GM10248 (cell line): ENCODE data around the gene CTSE.

Experiments
- CTCF ChIA-PET: fragments of 300-600 bp; sonication (Branson Sonifier 250); formaldehyde crosslinking; extraction: SDS; loops from one replicate; lab custom pipeline; 2021; ENCODE audit warnings: antibody characterized with exemption; lab: Yijun Ruan, JAX
- POLR2A ChIA-PET: fragments of 350-650 bp; sonication (Branson Sonifier 250); formaldehyde crosslinking; extraction: SDS; loops from one replicate; lab custom pipeline; 2020; ENCODE audit warnings: antibody characterized with exemption; lab: Yijun Ruan, JAX
- DNase-seq: peaks from one replicate; pipeline ENCODE4 v3.0.0; 2012; ENCODE audit errors: extremely low spot score
- TF ChIP-seq, protein P1 (sequence below): IDR thresholded peaks from 2 replicates; pipeline ENCODE4 v1.5.1; 2012; ENCODE audit warnings: mild to moderate bottlenecking, low read depth; ENCODE audit errors: extremely low read depth, missing control alignments, control extremely low read depth

CTSE gene

DNA sequence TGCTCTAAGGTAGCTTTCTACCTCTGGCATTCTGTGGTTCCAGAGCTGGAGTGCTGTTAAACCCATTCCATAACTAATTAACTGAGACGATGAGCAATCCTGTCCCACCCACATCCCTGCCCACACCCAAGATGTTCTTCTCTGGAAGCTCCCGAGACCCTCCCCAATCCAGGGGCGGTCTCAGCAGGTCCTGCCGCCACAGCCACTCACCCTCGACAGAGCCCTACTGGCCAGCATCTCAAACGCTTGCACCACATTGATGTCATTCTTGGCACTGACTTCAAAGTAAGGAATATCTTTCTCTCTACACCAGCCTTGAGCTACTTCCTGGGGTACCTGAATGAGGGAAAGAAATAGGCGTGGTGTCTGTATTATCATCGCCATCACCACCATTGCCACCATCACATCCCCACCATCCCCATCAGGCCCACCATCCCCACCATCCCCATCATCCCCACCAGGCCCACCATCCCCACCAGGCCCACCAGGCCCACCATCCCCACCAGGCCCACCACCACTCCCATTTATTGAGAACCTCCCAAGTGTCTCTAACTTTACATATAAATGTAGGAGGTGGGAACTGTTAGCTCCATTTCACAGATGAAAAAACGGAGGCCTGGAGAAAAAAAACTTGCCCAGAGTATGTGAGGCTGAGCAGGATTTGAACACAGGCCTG lies 38.2 kb downstream of the CTSE start:
- TF ChIP-seq, protein P1, sequence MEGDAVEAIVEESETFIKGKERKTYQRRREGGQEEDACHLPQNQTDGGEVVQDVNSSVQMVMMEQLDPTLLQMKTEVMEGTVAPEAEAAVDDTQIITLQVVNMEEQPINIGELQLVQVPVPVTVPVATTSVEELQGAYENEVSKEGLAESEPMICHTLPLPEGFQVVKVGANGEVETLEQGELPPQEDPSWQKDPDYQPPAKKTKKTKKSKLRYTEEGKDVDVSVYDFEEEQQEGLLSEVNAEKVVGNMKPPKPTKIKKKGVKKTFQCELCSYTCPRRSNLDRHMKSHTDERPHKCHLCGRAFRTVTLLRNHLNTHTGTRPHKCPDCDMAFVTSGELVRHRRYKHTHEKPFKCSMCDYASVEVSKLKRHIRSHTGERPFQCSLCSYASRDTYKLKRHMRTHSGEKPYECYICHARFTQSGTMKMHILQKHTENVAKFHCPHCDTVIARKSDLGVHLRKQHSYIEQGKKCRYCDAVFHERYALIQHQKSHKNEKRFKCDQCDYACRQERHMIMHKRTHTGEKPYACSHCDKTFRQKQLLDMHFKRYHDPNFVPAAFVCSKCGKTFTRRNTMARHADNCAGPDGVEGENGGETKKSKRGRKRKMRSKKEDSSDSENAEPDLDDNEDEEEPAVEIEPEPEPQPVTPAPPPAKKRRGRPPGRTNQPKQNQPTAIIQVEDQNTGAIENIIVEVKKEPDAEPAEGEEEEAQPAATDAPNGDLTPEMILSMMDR = no peak
- DNase-seq = no peak
- POLR2A ChIA-PET = no interaction called here
- CTCF ChIA-PET = interaction anchor here (0.8 to 13.6 kb wide), 12 partner anchors 8 to 353 kb away, joined by 3 to 323 read pairs (median 4); partner anchors contain the start of gene CTSE

DNA sequence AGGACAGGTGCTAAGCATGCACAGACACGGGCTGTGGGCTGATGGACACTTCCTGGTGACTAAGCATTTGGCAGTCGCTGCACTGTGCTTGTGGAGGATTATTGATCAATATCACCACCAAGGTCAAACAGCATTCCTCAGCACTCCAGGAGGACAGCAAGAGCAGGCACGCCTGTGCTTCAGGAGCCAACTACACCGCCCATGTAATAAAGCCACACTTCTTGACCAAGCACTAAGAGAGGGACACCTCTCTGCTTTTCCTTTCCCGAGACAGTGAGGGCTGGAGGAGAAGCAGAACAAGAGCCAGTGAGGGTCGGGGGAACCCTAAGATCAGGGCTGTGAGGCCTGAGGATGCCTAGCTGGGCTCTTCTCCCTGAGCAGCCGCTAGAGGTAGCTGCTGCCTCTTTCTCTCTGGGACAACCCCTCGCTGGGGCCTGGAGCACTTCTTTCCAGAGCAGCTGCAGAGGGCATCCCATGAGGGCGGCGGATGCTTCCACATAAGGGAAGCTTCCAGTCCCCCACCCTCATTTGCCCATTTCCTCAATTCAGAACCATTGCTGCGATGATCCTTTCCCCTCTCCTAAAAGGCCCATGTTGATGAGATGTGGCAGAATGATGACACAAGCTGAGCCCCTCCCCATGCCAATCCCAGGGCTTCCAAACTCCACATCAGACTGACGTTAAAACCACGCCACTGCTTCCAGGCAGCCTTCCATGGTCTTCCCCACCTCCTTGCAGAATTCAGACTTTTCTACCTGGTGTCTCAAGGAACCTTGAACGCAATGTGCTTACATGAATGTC lies 39.6 kb downstream of the CTSE start:
- DNase-seq = peak; percentile 71
- ChIA-PET POLR2A (no interaction called here), CTCF (interaction anchor here (0.6 to 13.6 kb wide), 22 partner anchors 8 to 325 kb away, joined by 3 to 323 read pairs (median 4); partner anchors contain the start of genes CTSE and RAB7B)
- TF ChIP-seq, protein P1 = peak; percentile 82

DNA sequence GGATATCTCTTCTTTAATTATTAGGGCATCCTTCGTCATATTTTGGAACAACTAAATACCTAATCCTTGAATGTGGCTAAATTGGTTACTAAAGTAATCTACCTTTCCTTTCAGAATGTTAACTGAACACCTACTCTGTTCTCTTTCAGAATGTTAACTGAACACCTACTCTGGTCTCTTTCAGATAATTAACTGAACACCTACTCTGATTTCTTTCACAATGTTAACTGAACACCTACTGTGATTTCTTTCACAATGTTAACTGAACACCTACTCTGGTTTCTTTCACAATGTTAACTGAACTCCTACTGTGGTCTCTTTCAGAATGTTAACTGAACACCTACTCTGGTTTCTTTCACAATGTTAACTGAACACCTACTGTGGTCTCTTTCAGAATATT lies 42.4 kb downstream of the CTSE start:
- ChIA-PET CTCF (interaction anchor here (4.9 to 13.6 kb wide), 4 partner anchors 11 to 123 kb away, joined by 53 to 323 read pairs (median 145); no protein-coding TSS in a partner anchor), POLR2A (interaction anchor here (0.6 kb wide), 1 partner anchor 193 kb away, joined by 5 read pairs; no protein-coding TSS in a partner anchor)
- DNase-seq = no peak
- TF ChIP-seq, protein P1 = no peak

DNA sequence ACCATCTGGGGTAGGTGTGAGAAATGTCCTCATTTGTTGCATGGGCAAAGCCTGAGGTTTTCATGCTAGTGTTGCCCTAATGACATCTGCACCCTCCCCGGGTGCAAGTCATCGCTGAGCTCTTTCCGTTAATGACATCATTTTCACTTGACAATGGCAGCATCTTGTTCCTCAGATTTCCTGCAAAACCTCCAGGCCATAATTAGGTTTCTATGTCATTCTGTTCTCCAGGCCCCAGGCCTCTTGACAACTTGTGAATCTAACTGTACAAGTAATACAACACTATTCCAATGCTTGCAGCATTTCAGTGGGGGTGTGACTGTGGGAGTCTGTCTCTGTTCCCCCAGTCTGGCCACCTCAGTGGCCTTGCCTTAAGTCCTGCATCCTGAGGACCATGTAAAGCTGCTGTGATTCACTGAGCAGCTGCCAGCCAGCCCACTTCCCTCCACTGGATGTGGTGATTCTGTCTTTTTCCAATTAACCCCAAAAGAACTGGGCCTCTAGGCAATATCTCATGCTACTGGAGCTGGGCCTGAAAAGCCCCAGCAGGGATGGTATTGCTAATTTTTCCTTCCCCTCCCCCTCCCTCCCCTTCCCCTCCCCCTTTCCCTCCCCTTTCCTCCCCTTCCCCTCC lies 43.3 kb downstream of the CTSE start:
- POLR2A ChIA-PET = interaction anchor here (0.6 kb wide), 1 partner anchor 192 kb away, joined by 5 read pairs; no protein-coding TSS in a partner anchor
- TF ChIP-seq, protein P1 = no peak
- DNase-seq = no peak
- CTCF ChIA-PET = interaction anchor here (1.3 to 13.6 kb wide), 8 partner anchors 12 to 389 kb away, joined by 4 to 323 read pairs (median 84); no protein-coding TSS in a partner anchor

DNA sequence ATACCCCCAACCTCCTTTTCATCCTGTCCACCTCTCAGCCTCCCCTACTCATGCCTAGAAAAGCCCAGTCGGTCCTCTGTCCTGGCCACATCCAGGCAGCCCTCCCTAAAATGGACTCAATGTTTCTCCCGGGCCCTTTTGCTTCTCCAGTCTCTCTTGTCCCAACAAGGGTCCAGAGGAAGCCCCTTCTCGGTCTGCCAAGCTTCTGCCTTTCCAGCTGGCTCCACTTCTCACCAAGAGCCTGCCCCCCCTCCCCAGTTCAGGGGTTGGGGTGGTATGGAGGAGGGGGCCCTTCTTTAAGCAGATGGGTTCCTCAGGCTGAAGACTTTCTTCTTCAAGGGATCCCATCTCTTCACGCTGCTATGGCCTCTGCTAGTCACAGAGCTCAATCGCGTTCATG lies 44.4 kb downstream of the CTSE start:
- ChIA-PET POLR2A (no interaction called here), CTCF (interaction anchor here (0.7 to 13.6 kb wide), 12 partner anchors 11 to 388 kb away, joined by 3 to 323 read pairs (median 47); no protein-coding TSS in a partner anchor)
- TF ChIP-seq, protein P1 = no peak
- DNase-seq = no peak

DNA sequence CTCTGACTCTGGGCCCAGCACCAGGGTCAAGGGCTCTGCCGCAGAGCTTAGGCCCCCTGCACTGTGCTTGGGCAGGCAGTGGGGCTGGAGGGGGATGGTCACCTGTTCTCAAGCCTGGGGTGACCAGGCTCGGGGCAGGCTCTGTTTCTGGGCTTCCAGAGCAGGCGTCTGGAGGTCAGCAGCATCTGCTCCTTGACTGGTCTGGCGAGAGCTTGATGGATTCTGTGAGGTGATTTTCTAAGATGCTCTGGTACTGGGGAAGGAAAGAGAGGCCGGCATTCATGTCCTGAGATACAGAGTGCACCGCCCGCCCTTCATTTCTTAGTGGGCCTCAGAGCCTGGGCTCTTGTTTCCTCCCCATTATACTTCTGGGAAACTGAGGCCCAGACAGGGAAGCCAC lies 45.0 kb downstream of the CTSE start:
- TF ChIP-seq, protein P1 = no peak
- ChIA-PET POLR2A (no interaction called here), CTCF (interaction anchor here (0.7 to 13.6 kb wide), 17 partner anchors 11 to 320 kb away, joined by 3 to 323 read pairs (median 25); no protein-coding TSS in a partner anchor)
- DNase-seq = no peak
